Hematopoietic multipotent progenitor cell treated with erythropoietin and hydrocortisone succinate and interleukin-3 and kit ligand, for 8 days (in vitro differentiated cells): Measurements from ENCODE around the gene CPEB1.
"Not testable (repeated sequence)": the region's sequence is repeated elsewhere in the genome, so short reads cannot be mapped to it uniquely, and the experiment has no call there.

ENCODE experiments used
- DNase-seq: peaks from one replicate; pipeline ENCODE4 v3.0.0-alpha.2; 2015

CPEB1 gene

DNA sequence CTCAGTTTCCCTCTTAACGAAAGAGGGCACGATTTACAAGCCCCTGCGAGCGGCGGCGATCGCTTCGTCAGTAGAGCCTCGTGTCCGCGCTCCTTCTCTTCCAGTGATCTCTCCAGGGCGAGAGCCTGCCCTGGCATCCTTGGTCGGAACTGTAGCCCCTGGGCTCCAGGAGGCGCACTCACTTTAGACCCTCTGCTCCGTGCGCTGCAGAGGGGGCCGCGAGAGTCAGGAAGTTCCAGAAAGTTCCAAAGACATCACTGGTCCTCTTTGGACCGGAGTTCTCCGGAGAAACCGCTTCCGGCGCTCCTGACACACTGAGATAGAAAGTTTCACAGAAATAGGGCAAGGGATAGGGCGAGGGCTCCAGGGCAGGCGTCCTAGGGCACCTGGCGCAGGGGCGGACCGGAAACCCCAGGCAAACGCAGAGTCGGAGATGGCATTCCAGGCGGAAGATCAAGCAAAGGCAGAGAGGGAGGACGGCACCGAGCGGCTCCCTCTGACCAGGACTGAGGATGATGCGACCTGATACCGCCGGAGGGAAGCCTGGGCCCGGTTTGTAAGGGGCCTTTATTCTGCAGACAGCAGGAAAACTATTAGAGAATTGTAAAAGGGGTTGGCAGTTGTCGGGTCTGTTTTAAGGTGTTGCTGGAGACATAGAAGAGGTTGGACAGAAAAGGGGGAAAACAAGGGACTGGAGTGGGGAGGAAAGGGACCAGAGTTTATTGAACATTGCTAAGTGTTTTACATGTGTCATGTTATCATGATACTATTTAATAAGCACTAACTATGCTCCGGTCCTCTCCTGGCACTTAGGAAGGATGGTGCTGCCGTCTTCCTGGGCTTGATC is 1.3 kb upstream of the CPEB1 start:
- DNase-seq = no peak

GRCh38 chr15:82647835-82648256 is 683 bp upstream of the CPEB1 start:
- DNase-seq = no peak

DNA sequence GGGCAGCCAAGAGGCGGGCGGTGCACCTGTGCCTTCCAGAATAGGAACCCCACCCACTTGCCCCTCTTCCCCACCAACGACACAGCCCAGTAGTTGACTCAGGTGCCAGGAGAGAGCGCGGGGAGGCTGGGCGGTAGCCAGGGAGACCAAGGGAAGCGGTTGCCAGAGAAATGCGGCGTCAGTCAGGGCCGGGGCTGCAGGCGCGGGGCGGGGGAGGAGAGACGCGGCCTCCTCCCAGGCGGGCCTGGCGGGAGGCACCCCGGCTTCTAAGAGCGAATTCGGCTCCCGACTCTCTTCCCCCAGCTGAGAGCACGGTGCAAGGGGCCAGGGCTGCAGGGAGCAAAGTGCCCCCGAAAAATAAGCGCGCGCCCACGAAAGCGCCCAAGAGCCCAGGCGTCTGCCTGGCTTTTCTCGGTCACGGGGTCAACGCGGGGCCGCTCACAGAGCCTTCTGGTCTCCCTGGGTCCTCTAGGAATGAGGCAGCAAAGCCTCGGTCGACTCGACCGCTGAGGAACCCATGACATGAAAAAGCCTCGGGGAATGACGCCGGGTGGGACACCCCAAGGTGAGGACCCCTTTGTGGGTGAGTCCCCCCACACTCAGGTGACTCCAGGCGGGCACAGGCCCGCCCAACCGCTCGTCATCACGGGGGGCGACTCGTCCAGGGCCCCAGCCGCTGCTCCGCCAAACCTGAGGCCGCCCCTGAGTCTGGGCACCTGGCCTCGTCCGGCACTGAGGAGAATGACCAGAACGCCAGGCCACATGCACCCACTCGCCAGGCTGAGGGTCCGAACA is 716 bp downstream of the CPEB1 start:
- DNase-seq = peak; percentile 47

- not testable (repeated sequence) for DNase-seq
Measured at GRCh38 chr15:82644967-82645852, 2.0 kb downstream of the CPEB1 start.

DNA sequence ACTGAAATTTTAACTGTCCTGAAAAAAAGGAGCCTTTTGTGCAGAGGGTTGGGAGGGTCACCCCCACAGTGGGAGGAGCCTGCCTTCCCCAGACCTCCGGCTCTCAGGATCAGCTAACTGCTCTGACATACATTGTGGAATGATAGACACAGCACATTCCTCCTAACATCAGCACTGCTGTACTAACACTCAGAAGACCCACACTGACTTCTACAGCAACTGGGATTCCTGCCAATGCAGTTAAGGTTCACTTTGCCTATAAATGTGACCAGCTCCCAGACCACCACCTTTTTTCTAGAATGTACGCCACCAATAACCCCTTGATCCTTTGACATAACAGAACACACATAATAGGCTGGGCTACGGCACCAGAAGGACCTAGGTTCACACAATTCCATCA is 3.2 kb downstream of the CPEB1 start:
- DNase-seq = no peak

DNA sequence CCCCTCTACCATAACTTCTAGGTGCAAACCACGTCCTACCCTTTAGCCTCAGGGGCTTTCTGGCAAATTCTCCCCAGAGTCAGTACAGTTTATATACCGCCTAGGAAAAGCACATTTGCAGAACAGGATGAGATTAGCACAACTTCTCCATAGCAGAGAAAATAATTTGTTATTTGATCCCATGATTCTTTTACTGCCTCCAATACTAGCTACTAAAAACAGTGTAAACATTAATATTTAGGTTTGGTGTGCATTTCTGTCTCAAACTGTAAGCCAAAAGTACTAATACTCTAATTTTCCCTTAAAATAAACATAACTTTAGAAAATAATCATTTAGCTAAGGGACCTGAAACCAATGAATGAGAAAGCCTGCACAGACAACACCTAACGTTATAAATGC is 4.5 kb downstream of the CPEB1 start:
- no peak for DNase-seq

DNA sequence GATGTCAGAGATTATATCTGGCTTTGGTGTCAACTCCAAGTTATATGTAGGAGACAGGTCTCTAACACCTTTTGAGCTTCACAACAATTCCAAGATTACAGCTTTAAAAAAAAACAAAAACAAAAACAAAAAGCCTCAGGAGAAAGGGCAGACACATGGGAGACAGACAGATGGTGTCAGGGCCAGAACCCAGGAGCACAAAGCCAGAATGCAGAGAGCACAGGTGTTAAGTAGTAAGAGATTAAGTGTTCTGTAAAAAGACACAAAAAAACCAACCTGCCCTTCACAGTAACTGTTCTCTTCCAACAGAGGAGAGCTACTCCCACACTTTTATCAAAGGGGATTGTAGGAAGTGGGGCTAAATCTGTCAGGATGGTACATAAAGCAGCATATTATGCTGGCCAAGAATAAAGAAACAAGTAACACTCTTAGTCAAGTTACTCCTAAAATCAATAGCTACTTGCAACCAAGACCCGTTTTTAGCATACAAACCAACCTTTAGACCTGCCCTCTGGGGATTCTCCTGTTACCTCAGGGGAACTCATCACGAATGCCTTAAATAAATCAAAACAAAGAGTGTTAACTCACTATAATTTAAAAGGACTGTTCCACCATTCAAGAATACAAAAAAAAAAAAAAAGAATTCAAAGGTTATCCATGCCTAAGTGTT is 5.9 kb downstream of the CPEB1 start:
- DNase-seq = no peak

GRCh38 chr15:82640672-82641071 is 6.5 kb downstream of the CPEB1 start:
- no peak for DNase-seq

DNA sequence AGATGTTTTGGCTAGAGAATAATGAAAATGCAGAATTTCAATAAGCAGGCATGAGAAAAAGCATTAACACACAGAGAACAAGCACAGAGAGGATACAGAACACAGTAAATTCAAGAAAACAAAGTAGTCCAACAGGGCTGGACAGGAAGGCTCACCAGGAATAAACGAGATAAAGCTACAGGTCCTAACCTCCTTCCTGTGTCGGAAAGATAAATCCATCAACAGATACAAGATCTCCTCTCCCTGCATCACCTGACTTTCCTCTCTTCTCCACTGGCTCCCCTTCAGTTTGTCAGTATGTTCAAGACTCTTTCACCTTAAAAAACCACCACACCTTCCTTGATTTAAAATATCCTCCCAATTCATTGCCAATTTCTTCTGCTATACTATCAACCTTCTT is 11.4 kb downstream of the CPEB1 start:
- no peak for DNase-seq

DNA sequence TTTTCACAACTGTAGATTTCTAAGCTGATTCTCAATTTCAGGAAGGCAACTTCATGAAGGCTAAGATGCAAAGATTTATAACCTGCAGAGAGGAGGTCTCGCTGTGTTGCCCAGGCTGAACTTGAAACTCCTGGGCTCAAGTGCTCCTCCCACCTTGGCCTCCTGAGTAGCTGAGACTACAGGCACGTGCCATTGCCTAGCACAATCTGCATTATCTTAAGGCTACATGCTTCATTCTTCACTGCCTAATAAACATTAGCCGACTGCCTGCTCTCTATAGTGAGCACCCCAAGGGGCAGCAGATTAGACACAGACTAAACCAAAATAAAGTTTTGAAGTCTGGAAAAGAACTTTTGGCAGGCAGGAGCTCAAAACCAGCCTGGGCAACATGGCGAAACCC is 17.1 kb downstream of the CPEB1 start:
- no peak for DNase-seq

DNA sequence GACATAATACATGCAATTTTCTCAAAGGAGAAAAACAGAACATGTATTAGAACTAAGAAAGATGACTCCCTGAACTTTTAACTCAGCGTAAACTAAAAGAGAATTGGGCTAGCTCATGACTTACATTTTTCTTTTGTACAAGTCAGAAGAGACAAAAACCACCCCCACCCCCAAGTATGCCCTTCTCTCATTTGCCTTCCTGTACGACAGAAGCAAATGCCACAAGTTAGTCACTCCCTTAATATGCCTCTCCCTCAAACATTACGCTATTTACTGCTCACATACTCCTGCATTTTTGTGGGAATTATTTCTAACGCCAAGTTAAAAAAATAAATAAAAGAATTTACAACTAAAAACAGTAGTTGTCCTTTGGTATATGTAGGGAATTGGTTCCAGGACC is 22.0 kb downstream of the CPEB1 start:
- no peak for DNase-seq

GRCh38 chr15:82624438-82624837 is 22.7 kb downstream of the CPEB1 start:
- no peak for DNase-seq

- no peak for DNase-seq
Measured at GRCh38 chr15:82624008-82624407, 23.2 kb downstream of the CPEB1 start.

DNA sequence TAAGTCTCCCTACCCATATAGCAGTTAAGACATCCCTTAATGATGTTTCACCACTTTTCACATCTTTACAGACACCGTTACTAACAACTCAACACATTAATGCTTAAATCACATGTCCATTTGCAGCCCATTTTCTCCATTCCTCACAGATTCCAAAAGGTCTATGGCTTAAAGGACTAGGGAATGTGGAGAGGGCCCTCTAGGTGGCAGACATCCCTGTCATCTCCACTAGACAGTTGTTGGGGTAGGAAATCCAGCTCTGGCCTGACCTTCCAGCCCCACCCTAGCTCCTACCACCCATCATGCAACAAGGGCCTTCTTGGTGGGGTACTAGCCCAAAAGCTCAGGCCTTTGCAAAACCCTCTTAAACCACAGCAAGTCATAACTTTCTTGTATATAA is 25.2 kb downstream of the CPEB1 start:
- DNase-seq = no peak

GRCh38 chr15:82613747-82614146 is 33.4 kb downstream of the CPEB1 start:
- DNase-seq = no peak

DNA sequence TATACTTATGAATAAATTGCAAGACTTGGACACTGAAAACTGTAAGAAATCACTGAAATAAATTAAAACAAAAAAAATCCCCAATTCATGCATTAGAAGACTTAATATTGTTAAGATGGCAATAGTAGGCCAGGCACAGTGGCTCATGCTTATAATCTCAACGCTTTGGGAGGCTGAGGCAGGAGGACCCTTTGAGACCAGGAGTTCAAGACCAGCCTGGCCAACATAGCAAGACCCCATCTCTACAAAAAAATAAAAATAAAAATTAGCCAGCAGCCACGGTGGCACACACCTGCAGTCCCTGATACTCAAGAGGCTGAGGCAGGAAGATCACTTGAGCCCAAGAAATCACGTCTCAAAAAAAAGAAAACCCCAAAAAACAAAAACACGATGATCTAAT is 35.8 kb downstream of the CPEB1 start:
- no peak for DNase-seq

- no peak for DNase-seq
Measured at GRCh38 chr15:82602195-82602594, 45.0 kb downstream of the CPEB1 start.

- no peak for DNase-seq
Measured at GRCh38 chr15:82599862-82600261, 47.3 kb downstream of the CPEB1 start.

DNA sequence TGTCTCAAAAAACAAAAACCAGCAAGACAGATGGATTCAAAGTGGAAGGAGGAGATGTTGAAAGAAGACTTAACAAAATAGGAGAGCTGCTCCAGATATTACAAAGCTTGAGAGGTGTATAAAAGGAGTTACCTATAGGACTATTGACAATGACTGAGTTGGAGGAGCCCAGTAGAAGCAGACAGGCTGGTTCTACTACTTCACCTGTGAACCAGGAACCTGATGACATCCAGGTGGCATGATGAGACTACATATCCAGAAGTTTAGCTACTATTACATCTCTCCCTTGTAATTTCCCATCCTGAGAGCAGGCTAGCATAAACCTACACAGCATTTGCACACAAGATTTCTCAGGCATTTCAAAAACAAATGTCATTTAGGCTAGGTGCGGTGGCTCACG is 49.3 kb downstream of the CPEB1 start:
- DNase-seq = no peak

DNA sequence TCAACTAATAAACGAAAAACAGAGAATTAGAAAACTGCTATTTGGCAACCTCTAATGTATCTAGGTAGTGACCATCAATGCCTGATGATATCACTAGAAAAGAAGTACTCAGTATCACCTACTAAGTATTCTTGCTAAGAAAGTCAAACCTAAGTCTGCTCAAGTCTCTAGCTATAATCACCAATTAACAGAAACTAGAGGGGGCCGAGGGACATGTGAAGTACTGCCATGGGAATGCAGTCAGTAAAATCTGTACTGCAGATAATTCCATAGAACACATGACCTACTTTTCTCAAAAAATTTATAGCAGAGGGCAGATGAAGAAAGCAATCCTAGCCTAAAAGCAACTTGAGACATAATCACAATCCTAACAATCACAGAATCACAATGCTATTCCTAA is 51.4 kb downstream of the CPEB1 start:
- DNase-seq = no peak

DNA sequence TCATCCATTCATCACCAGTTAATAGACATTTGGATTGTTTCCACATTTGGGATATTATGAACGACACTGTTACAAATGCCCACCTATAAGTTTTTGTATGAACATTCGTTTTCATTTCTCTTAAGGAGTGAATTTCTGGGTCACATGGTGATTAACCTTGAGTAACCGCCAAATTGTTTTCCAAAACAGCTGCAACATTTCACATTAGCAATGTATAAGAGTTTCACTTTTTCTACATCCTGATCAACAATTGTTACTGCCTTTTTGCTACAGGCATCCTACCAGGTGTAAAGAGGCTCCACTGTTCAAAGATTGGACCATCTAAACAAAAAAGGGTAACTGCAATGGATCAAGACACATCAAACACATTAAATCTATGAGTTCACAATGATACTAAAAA is 52.0 kb downstream of the CPEB1 start:
- no peak for DNase-seq

DNA sequence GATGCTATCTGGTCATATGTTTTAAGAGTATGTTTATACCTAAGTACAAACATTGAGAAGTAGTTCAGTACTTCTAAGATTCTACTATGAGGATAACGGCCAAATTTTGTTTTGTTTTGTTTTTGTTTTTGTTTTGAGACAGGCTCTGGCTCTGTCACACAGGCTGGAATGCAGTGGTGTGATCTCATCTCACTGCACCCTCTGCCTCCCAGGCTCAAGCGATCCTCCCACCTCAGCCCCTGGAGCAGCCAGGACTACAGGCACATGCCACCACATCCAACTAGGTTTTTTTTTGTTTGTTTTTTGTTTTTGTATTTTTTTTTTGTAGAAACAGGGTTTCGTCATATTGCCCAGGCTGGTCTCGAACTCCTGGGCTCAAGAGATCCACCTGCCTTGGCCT is 59.4 kb downstream of the CPEB1 start:
- DNase-seq = no peak

DNA sequence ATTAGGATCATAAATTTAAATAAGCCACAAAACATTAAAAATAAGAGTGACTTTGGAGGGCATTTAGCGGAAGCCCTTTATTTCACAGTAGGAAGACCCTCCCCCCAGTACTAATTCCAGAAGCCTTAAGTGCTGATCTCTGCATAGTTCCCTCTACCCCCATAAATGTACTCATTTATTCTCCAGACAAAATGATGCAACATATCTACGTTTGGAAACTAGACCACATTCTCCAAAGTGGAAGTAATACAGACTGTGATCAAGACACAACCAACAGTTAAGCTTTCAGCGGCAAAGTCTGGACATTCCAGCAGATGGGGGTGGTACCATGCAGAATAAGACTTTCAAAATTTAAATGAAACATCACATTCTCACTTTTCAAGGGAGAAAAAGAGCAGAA is 62.1 kb downstream of the CPEB1 start:
- DNase-seq = peak; percentile 16
